NOMO-1 (cell line): Measurements from ENCODE around the gene MRPS26.
"Not testable (repeated sequence)": the region's sequence is repeated elsewhere in the genome, so short reads cannot be mapped to it uniquely, and the experiment has no call there.

ENCODE experiments used
- DNase-seq, 2 experiments: peaks; one replicate each; lab custom pipeline; 2025; ENCODE audit not compliant: unreplicated experiment in 2 of 2; lab: John Stamatoyannopoulos, UW

MRPS26 gene

GRCh38 chr20:3041854-3042409 lies 3.9 kb upstream of the MRPS26 start:
- DNase-seq = no peak

- DNase-seq = no peak
Observed at GRCh38 chr20:3042625-3043024, 3.2 kb upstream of the MRPS26 start.

GRCh38 chr20:3043322-3043721 lies 2.5 kb upstream of the MRPS26 start, which contains the start of gene GNRH2:
TSS of gene GNRH2 (plus strand) at chr20:3043622. CDS start at chr20:3044415, 793 bp downstream.
- no peak for DNase-seq

GRCh38 chr20:3044336-3044965 lies 1.4 kb upstream of the MRPS26 start:
- no peak for DNase-seq

GRCh38 chr20:3045042-3045815 lies 623 bp upstream of the MRPS26 start:
- peak; percentile 80 to 84 for DNase-seq

- no peak for DNase-seq
Observed at GRCh38 chr20:3046677-3047462, 1.0 kb downstream of the MRPS26 start.

GRCh38 chr20:3047486-3048419 lies 1.9 kb downstream of the MRPS26 start:
- no peak for DNase-seq

GRCh38 chr20:3051385-3052019 lies 5.7 kb downstream of the MRPS26 start:
- DNase-seq = no peak

- DNase-seq = no peak
Observed at GRCh38 chr20:3059489-3059888, 13.6 kb downstream of the MRPS26 start.

GRCh38 chr20:3064119-3064518 lies 18.3 kb downstream of the MRPS26 start:
- DNase-seq = not testable (repeated sequence)

- no peak for DNase-seq
Observed at GRCh38 chr20:3067139-3068014, 21.5 kb downstream of the MRPS26 start.

- no peak for DNase-seq
Observed at GRCh38 chr20:3068075-3068474, 22.2 kb downstream of the MRPS26 start.

- DNase-seq = no peak
Observed at GRCh38 chr20:3068986-3069900, 23.4 kb downstream of the MRPS26 start.

GRCh38 chr20:3070725-3071124 lies 24.9 kb downstream of the MRPS26 start:
- no peak for DNase-seq

GRCh38 chr20:3071266-3071609 lies 25.4 kb downstream of the MRPS26 start:
- no peak for DNase-seq

- peak; percentile 9 to 24 for DNase-seq
Observed at GRCh38 chr20:3071610-3072529, 26.0 kb downstream of the MRPS26 start, which contains the start of gene OXT. TSS of gene OXT (plus strand) at chr20:3071620. CDS start at chr20:3071656, 36 bp downstream.
